GM18858 (cell line): ENCODE data around the gene AVEN.
"Not testable (repeated sequence)": the region's sequence is repeated elsewhere in the genome, so short reads cannot be mapped to it uniquely, and the experiment has no call there.

Experiments
- ATAC-seq: cut with Tn5 transposase; IDR thresholded peaks from one replicate; pipeline ENCODE4 v1.9.1; 2021; ENCODE audit not compliant: unreplicated experiment

The AVEN gene

DNA sequence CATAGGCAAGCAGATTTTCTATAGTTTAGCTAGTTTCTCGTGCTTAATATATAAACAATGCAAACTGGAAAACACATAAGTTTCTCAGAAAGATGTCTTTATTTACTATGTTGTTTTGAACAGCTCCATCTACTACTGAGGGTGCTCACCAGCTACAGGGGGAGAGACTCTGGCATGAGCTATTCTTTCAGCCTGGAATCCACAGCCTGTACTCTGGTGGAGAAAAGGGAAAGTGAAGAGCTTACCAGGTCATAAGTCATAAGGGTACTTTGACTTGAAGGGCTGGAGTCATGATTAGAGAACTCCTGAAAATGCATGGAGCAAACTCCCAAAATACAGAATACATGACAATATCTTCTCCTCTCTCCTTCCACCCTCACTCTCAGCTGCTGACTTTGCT, 4.4 kb upstream of the AVEN start:
- no peak for ATAC-seq

DNA sequence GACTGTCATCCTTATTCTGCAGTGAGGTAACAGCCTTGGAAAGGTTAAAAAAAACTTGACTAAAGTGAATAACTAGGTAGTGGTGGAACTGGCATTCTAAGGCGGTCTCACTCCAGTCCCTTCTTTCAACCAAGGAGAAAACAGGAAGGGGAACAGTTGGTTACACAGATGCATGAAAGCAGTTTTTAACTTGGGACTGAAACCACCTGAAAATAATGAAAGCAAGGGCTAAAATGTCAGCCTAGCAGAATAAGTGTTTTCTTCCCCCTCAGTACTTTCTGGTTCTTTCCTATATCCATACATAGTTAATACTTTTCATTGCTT, 748 bp upstream of the AVEN start:
- ATAC-seq, result no peak

DNA sequence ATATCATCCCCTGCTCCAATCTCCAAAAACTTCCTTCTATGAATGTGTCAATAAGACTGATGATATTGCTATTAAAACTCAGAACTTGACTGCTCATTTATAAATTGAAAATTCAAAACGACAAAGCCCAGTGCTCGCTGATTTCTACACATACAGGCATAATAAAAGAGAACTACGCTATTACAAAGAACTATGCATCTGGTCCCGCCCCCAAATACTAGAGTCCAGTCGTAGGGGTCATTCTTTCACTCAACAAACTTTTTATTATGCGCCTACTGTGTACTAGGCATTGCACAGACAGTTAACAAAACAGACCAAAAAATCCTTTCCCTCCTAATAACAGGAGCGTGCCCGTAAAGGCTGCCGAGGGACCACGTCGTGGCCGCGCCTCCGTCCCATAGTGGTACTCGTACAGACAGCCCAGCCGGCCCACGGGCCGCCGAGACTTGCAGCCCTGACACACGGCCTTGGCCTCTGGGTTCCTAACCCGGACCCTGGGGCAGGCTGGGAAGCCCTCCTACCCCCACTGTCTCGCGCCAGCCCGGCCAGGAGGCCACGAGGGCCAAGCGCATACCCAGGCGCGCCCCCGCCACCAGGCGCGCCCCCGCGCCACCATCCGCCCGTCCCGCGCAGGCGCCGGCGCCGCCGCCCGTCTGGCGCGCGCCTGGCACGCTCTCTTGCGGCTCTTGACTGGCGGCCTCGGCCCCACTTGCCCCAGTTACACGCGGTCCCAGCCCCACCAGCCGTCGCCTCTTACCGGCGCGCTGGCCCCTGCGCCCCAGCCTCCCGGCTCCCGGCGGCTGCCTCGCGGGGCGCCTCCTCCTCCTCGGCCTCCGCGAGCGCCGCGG, 757 bp downstream of the AVEN start:
- peak; percentile 65 for ATAC-seq

GRCh38 chr15:34031987-34032760, 6.8 kb downstream of the AVEN start:
- ATAC-seq, result no peak

- no peak for ATAC-seq
Observed at GRCh38 chr15:34027606-34028005, 11.4 kb downstream of the AVEN start.

DNA sequence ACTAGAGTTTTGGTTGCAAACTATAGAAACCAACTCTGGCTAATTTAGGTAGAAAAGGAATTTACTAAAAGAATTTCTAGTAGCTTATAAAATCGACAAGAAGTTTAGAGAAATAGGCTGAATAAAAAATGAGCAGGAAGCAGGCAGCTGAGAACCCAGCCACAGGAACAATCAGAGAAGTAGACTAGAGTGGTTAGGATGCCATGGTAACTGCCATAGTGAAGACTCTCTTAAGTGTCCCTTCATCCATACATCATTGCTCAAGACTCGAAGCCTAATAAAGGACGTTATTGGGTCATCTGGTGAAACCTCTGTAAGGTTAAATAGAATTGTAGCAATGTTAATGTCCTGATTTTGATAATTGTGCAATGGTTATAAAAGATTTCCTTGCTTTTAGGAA, 13.8 kb downstream of the AVEN start:
- no peak for ATAC-seq

DNA sequence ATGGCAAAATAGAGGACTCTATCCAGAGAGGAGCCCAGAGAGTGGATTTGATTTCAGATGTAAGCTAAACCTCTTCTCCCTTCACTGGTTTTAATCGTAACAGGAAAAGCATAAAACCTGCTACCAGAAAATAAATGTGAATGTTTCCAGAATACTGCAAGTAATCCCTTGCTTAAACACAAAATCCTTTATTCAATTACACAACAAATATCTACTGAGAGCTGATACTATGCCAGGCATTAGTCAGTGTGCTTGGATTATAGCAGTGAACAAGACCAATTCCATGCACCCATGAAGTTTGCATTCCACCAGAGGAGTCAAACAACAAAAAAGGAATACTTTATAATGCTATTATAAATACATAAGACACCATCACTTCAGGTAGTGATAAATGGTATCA, 15.1 kb downstream of the AVEN start:
- ATAC-seq, result no peak

GRCh38 chr15:34019369-34019990, 19.5 kb downstream of the AVEN start:
- no peak for ATAC-seq

GRCh38 chr15:34018738-34019137, 20.3 kb downstream of the AVEN start:
- ATAC-seq, result not testable (repeated sequence)

DNA sequence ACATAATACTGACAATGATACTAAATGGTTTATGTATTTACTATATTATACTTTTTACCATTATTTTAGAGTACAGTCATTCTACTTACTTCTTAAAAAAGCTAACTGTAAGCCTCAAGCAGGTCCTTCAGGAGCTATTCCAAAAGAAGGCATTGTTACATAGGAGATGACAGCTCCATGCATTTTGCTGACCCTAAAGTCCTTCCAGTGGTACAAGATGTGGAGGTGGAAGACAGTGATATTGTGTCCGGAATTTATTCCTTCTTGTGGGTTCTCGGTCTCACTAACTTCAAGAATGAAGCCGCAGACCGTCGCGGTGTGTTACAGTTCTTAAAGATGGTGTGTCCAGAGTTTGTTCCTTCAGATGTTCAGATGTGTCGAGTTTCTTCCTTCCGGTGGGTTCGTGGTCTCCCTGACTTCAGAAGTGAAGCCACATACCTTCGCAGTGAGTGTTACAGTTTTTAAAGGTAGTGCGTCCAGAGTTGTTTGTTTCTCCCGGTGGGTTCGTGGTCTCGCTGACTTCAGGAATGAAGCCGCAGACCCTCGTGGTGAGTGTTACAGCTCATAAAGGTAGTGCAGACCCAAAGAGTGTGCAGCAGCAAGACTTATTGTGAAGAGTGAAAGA, 20.9 kb downstream of the AVEN start:
- ATAC-seq, result no peak

DNA sequence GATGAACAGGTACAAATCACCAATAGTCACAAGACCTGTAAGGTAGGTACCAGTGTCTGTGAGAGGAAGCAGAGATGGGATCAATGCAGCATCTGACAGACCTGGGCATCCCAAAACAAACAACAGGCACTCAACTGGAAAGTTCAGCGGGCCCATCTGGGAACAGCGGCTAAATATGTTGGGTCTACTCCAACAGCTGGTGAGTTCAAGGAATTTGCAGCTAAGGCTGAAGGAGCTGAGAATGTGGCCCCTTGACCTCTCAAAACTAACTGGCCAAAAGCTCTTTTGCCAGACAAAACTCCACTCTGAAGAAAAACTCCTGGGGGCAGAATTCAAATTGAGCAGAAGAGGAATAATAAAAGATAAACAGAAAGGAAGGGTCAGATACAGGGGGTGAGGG, 24.4 kb downstream of the AVEN start:
- ATAC-seq, result no peak

DNA sequence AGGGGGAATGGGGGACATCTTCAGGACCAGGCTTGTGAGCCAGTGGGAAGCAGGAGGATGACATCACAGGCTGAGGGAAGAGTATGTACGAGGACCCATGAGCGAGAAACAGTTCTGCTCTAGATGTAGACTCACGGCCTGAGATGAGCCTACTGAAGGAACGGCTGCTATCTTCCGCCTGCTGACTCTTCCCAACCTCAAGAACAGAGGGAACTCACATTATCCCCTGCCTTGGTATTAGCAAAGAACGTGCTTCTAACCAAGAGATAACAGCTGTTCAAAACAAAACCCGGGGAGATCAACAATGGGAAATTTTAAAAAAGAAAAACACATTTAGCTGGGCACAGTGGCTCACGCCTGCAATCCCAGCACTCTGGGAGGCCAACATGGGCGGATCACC, 25.3 kb downstream of the AVEN start:
- ATAC-seq, result no peak

GRCh38 chr15:34012461-34013028, 26.5 kb downstream of the AVEN start:
- ATAC-seq, result no peak

DNA sequence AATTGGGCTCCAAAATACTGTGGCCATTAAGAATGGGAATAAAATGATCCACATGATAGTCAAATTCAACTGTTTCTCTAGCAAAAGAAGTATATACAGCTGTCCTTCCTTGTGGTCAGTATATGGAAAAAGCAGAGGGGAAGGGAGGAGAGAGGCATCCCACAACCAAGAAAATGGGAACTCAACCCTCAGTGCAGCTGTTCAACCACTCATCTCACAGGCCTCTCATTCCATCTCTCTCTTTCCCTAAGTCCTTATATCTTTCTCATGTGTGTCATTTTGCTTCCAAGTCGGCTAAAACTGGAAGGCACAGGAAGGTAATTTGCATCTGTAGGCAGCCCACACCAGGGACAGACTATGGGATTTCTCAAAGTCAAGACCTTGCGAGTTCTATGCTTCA, 27.5 kb downstream of the AVEN start:
- no peak for ATAC-seq

DNA sequence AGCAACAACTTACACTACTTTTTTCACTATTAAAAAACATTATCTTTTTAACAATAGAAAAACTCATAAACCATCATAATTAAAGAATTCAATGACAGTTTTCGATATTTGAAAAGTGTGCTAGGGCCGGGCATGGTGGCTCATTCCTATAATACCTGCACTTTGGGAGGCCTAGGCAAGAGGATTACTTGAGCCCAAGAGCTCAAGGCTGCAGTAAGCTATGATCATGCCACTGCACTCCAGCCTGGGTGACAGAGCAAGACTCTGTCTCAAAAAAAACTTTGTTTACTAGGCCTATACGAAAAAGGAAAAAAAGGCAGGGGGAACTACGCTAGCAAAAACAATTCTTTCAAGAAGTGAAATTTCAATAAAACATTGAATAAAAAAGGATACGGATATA, 28.1 kb downstream of the AVEN start:
- ATAC-seq, result no peak

DNA sequence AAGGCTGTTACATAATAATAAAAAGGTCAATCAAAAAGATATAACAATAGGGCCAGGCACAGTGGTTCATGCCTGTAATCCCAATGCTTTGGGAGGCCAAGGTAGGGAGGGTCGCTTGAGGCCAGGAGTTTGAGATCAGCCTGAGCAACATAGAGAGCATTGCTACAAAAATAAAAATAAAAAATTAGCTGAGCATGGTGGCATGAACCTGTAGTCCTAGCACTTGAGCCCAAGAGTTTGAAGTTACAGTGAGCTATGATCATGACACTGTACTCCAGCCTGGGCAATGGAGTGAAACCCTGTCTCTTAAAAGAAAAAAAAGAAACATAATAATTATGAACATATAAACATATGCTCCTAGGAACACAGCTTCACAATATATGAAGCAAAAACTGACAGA, 29.3 kb downstream of the AVEN start:
- ATAC-seq, result no peak

DNA sequence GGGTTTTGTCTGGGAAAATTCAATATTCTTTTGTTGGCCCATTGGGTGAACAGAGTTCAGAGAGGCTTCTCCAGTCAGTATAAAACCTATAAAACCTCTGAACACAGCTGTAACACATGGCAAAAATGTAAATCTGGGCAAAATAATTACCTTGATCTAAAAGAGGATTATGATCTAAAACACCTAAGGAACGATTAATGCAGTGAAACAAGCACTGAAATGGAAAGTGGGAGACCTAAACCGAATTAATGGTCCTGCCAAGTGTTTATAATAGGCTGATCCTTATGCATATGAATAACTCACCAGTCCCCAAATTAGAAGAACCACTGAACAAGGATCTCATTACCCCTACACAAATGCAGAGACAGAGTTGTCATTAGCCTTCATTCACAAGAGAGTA, 32.6 kb downstream of the AVEN start:
- ATAC-seq, result no peak

DNA sequence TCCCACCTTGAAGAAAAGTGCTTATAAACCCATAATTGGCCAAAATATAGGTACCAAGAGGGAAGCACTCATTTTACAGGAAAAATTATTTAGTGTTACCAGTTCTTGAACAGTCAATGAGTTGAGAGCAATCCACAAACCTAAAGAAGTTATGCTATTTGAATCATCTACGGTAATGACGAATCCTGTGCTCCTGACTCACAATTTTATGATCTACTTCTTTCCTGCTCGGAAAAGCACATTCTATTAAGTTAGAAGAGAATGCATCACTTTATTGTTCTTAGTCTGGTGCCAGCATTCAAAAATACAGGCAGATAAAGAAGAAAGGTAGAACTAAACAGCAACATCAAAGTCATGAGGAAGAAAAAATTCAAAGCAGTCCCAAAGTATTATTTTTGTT, 37.5 kb downstream of the AVEN start:
- ATAC-seq, result no peak

DNA sequence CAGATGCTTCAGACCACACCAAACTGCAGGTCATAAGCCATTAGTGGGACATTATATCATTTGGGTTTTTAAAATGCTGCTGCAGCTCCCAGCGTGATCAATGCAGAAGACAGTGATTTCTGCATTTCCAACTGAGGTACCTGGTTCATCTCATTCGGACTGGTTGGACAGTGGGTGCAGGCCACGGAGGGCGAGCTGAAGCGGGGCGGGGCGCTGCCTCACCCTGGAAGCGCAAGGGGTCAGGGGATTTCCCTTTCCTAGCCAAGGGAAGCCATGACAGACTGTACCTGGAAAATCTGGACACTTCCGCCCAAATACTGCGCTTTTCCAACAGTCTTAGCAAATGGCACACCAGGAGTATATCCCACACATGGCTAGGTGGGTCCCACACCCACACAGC, 43.3 kb downstream of the AVEN start:
- not testable (repeated sequence) for ATAC-seq

- no peak for ATAC-seq
Observed at GRCh38 chr15:33994005-33994615, 44.9 kb downstream of the AVEN start.

DNA sequence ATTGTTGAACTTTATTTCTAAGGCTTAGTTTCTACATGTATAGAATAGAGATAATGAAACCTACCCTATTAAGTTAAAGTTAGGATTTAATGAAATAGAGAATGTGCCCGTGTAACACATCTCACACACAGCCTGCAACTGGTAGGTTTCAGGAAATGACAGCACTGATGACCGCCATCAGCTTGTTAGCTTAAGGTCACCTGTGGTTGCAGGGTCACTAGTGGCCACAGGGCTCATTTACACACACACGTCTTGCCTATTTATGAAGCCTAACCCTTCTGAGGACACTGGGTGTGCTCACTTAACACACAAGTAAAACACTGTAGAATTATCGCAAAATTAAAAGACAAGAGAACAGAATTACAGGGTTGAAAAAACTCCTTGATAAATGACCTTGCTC, 50.6 kb downstream of the AVEN start:
- no peak for ATAC-seq
